Superior temporal gyrus (tissue), 1 donor: ENCODE measurements around the gene HDGFL2.

Experiments used
- DNase-seq: peaks from one replicate; pipeline ENCODE4 v3.0.0-alpha.2; 2016; ENCODE audit errors: extremely low spot score

HDGFL2 gene

GRCh38 chr19:4444765-4445741 is 27.0 kb upstream of the HDGFL2 start:
- no peak for DNase-seq

- DNase-seq, result no peak
These were observed 26.0 kb upstream of the HDGFL2 start for GRCh38 chr19:4445963-4446703.

DNA sequence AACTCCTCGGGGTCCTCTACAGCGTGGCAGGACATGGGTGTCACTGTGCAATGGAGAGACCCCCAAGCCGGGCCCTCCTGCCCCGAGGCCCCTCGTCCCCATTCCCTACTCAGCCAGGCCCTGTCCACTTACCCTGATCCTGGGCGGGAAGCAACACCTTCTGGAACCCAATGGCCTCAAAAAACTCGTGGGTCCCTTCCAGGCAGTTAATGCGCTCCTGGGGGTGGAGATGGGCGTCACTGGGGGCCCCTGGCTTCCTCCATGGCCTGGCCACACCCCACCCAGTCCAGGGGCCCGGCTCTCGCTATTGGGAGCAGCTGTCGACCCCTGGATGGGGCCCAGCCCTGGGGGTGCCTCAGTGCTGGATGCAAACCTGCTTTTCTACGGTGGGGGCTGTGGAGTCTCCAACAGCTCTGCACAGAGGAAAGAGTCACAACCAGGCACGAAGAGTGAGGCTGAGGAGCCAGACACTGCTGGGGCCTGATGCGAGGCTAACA is 25.3 kb upstream of the HDGFL2 start:
- DNase-seq, result no peak

GRCh38 chr19:4447327-4448146 is 24.6 kb upstream of the HDGFL2 start:
- DNase-seq, result no peak

DNA sequence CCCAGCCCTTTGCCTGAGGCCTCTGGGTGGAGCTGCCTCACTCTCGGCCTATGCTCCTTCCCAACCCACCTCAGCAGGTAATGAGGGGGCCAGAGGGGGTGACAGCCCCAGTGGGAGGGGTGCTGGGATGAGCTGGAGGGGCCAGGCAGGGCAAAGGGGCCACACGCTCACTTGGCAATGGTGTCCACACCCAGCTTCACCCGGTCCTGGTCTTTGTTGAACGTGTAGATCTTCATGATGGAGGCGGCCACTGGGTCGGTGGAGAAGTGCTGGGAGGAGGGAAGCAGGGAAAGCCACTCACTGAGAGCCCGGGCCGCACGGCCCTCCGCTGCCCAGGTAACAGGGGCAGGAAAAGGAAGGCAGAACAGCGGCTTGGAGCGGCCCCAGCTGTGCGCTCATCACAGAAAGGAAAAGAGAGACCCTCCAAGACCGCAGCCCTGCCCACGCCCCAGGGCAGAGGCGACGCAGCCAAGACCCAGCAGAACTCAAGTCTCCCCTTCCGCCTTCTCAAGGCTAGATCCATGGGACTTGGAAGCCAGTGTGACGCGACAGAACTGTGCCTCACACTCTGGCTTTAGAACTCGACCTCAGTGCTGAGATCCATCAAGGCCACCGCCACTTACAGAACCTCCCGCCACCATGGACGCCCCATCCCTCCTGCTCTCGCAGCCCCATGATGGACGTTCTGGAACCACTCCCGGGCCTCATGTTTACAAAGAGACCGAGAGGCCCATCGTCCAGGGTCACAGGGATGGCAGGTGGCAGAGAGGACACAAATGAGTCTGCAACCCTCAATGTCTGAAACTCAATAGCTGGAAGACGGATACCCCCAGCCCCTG is 23.7 kb upstream of the HDGFL2 start:
- DNase-seq, result no peak

DNA sequence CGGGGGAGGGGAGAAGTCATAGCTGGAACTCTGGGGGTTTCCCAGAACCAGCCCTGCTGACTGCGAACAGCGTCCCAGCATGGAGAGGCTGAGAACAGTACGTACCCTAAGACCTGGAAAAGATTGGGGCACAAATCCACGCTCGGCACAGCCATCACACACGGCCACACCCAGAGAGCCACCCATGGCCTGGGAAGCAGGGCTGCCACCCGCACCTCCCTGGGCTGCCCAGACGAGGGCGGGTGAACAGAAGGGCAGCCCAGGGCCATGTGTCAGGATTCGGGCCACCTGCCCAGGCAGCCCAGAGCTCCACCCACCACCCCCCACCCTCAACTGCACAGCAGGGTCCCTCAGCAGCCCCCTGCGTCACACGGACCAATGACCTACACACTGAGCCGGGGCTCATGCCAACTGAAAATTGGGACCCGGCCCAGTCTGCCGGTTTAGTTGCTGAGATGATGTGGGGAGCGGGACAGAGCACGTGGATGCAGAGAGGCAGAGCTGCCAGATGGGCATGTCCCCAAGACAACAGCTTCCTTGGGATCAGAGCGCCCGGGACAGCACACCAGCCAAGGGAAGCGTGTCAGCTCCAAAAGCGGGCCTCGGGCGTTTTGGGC is 23.0 kb upstream of the HDGFL2 start:
- DNase-seq, result peak; percentile 79

- no peak for DNase-seq
These were observed 22.5 kb upstream of the HDGFL2 start for GRCh38 chr19:4449639-4450028.

DNA sequence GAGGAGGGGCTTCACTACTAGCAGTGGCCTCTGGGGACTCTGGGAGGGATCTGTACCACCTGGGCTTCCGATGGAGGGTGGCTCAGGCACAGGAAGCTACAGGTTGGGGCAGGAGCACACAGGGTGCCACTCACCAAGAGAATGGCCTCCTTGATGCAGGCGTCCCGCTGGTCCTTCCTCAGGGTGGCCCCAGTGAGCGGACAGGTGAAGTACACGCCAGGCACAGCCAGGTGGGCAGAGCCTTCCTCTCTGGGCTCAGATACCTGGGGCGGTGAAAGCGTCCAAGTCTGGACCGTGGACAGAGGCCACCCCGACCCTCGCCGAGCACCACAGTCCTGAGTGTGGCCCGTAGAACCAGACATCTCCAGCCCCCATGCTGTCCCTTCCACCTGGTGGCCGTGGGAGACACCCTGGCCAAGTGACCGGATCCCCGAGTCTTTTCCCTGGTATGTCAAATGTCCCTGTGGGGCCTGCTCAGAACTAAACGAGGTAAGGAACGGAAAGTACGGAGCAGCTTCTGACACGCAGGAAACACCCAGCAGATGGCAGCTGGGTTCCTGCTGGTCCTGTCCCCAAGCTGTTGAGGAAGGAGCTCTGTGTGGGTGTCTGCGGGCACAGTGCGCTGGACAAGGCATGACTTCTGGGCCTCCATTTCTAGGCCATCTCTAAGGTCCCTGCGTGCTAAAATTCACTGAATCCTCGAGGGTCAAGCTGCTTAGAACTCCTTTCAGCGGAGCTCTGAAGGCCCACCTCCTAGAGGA is 19.7 kb upstream of the HDGFL2 start:
- DNase-seq, result no peak

DNA sequence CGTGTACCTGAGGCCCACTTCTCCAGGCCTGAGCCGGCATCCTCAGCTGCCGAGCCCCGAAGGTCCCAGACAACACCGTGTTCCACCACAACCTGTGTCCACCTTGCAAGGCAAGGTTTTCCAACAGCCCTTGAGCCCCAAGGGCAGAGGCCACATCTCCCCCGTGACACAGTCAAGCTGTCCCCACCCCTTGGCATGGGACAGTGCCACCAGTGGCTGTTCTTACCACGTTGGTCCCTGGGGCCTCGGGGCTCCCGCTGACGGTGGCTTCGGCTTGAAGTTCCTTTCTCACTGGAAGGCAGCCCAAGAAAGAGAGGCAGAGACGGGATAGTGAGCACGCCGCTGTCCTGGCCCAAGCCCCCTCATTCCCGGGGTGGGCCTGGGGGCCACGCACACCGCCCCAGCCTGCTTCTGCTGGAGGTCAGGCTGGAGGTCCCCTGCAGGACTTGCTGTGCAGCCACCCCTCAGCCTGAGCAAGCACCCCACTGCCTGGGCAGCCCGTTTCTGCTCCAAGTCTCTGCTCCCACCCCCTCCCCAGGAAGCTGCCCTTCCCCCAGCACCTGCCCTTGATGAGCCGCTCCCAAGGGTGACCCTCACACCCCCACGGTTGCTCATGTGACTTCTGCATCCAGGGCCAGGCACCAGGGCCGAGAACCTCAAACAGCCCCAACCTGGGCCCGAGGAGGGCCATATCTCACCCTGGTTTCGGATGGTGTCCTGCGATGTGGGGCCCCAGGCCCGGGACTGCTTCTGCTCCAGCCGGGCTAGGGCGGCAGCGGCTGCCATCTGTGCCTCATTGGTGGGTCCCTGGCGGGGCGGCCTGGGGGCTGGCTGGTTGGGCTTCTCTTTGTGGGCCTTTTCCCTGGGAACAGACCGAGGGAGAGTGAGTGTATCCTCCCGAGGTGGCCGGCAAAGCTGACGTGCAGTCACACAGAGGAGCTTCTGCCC is 18.6 kb upstream of the HDGFL2 start:
- DNase-seq, result no peak

GRCh38 chr19:4454747-4455718 is 17.1 kb upstream of the HDGFL2 start:
- no peak for DNase-seq

DNA sequence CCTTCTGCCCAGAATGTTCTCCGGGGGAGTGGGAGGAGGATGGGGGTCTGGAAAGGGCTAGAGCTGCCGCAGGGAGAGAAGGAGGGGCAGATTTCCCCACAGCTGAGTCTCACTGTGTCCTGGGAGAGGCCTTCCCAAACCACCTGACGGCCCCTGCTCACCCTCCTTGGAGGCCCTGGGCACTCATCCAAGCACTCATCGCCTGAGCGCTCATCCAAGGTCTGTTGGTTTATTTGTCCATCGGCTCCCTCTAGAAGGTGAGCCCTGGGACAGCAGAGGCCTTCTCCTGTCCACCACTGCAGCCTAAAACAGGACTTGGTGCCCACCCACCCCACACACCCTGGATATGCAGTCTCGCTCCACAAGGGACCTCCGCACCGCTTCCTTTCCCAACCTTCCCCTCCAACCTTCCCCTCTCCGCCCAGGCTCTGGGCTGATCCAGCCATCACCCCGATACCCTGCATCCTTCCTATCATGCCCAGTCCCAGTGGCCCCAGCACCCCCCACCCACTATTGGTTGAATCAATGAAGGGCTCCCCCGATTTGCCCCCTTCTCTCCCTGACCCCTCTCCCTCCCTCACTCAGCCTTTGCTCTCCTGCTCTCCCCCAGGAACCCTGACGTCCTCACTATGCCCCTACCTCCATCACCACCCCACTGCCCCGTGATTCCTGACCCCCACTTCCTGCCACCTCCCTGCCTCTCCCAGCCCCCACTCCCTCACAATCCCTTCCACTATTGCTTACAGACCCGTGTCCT is 16.2 kb upstream of the HDGFL2 start:
- no peak for DNase-seq

DNA sequence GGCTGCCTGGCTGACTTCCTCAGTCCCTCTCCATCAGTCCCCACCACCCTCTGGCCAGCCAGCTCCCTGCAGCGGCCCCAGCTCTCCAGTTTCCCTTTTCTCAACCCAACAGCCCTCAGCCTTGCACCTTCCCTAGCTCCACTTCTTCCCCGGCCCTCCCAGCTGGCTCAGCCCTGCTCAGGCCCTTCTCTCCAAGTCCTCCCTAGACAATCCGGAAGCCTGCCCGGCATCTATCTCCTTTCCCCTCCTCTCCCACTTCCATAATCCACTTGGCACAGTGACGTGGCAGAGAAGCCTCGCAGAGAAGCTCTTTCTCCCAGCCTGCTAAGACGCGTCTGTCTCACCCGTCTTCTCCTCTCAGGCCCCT is 15.6 kb upstream of the HDGFL2 start:
- DNase-seq, result peak; percentile 37

GRCh38 chr19:4456843-4457653 is 15.0 kb upstream of the HDGFL2 start:
- no peak for DNase-seq

DNA sequence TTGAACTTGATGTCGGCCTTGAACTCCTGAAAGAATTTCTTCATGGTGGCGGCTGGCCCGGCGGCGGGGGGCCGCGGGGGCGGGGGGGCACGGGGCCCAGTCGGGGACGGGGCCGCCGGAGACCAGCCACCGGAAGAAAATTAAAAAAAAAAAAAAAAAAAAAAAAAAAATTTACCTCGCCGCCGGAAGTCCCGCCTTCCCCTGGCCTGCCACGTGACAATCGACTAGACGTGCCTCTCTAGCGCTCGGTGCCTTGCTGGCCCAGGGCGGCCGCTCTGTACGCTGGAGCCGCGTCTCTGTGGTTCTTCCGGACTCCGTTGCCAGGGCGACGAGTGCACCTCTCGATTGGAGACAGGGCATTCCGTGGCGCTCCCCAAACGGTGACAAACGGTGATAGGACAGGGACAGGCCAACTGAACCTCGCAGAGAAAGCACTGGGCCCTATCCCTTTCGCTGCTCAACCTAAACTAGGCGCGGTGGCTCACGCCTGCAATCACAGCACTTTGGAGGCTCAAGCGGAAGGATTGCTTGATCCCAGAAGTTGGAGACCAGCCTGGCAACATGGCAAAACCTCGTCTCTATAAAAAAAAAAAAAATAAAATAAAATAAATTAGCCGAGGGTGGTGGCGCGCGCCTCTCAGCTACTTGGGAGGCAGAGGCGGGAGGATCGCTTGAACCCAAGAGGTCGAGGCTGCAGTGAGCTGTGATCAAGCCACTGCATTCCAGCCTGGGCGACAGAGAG is 14.3 kb upstream of the HDGFL2 start, which contains the start of gene UBXN6:
TSS of gene UBXN6 (minus strand) at position 141 of the 742 bp plus-strand sequence. CDS start at position 44, 97 bp downstream.
- DNase-seq, result peak; percentile 98
